Central memory CD4-positive, alpha-beta T cell (primary cell): ENCODE data around the gene SMU1.
A peak's percentile ranks its signal among the peaks of the same experiment; 100 is the strongest.
"Not testable (repeated sequence)": the region's sequence is repeated elsewhere in the genome, so short reads cannot be mapped to it uniquely, and the experiment has no call there.

Experiments used
- DNase-seq: peaks from one replicate; pipeline ENCODE4 v3.0.0; 2022

The SMU1 gene

DNA sequence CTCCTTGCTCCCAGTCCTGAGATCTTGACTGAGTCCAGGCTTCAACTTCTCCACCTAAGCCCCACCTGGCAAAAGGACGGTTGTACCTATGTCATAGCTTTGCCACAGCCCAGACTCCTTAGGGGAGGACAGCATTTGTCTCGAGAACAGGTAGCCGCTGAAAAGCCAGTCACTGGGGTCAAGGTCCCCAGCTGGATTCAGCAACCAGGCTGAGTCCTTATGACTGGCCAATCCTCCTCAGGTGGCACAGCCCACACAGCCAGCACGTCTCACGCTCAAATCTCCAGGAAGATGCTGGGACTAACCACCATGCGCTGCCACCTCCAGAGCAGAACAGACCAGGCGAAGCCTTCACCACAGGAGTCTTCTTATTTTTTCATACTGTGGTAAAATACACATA, 27.9 kb upstream of the SMU1 start:
- DNase-seq = no peak

DNA sequence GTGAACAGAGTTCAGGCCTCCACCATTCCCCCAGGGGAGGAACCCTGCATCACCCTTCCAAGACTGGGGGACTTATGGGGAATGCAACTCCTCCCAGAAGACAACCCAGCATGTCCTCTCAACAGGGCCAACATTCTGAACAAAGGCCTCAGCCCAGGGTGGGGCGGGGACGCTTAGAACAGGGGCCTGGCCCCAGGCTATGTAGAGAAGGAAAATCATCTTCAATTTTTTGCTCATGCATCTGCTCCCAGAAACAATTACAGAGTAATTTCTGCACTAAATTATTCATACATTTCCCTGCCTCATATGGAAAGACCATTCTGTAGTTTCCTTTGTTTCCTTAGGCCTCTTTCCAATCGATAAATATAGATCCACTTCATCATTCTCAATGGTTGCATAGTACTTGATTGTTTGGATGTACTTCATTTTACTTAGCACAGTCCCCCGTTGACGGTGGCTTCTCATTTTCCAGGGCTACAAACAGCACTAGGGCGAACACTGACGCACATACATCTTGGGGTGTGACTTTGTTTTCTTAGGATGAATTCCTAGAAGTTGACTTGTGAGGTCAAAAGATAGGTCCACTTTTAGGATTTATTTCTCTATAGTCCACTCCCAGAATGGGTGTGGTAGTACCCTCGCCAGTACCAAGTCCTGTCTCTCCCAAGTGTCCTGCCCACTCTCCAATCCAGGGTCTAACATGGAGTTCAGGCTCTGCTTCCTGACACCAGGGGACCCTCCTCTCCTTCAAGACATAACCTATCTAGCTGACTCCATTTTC, 27.2 kb upstream of the SMU1 start:
- DNase-seq = no peak

DNA sequence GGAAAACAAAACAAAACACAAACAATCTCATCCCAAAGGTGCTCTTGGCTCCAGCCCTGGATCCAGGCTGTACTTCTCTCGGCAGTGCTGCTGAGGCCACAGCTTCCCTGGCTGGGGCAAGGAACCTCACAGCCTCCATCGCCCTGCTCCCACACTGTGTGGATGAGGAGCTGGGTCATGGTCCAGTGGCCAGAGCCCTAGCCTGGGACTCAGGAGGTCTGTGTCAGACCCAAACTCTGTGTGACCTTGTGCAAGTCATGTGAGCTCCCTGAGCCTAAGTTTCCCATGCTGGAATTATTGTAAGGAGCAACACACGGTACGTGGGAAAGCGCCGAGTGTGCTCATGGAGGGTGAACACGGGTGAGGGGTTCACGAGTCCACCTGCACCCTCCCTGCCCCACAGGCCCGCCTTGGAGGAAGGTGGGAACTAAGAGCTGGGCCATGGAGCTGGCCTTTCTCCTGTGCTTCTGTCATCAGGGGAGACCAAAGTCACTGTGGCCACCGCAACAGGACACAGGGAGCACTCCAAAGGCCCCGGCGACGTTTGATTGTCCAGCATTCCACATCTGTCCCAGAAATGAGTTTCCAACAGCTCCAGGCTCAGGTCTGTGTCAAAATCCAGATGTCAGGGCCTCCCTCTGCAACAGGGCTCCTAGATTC, 26.2 kb upstream of the SMU1 start:
- DNase-seq = no peak

DNA sequence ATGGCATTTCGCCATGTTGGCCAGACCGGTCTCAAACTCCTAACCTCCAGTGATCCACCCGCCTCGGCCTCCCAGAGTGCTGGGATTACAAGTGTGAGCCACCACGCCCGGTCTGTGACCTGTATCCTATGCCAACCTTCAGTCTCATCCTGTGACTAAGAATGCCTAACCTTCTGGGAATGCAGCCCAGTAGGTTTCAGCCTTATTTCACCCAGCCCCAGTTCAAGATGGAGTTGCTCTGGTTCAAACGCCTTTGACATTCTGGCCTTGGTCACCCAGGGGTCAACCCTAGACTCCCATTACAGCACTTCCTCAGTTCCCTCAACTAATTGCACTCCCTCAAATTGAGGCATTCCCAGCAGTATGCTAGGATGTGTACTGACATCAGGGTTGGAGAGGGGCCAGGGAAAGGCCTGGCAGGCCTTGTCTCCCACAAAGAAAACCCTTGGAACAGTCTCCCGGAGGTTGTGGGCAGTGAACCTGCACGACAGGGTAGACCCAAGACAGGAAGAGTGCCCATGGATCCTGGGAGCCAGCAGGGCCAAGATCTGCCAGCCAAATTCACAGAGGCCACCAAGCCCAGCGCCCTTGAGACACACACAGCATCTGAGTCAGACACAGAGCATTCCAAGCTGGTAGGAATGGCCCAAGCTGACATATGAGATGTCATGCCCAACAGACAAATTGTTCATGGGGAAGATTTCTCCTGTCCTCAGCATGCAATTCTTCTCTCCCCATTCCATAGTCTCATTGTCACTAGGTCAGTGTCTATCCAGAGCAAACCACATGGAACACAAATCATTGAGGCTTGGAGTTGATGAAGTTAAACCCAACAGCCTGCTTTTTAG, 24.9 kb upstream of the SMU1 start:
- DNase-seq = no peak

DNA sequence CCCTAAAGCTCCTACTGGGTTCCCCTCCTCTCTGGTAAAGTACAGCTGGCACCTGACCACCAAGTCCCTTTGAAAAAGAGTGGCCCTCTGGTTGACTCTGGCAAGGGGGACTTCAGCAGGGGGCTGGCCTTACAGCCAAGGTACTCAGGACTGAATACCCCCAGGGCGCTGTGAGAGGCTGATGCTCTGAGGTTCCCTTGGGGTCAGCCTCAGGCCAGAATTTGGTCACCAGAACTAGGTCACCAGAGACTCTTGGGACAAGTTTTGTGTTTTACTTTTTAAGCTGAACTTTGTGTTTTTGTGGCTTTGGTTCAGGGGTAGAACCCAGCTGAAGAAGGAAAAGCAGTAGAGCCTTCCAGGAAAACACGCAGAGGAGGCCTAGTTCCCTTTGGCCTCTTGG, 23.3 kb upstream of the SMU1 start:
- DNase-seq = no peak

DNA sequence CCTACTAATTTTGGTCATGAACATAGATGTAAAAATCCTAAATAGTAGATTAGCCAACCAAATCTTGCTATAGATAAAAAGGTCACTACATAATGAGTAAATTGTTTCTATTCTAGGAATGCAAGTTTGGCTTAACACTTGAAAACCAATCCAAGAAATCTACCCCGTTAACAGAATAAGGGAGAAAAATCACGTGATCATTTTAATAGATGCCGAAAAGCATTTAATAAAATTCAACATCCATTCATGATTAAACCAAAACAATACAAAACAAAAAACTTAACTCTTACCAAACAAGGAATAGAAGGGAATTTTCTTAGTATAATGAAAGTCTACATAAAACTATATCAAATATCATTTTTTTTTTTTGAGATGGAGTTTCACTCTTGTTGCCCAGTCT, 20.7 kb upstream of the SMU1 start:
- no peak for DNase-seq

DNA sequence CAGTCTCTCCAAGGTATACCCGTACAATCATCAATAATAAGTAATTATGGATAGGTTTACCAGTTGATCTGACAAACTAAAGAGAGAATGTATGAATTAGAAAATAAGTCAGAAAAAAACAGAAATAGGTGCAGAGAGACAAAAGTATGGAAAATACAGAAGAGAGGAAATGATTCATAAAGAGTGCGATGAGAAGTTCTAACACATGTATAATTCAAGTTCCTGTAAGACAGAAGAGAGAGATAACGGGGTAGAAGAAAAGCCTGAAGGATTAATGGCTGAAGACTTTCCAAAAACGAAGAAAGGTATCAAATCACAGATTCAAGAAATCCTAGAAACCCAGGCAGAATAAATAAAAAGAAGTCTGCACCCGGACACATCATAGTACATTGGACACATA, 16.2 kb upstream of the SMU1 start:
- DNase-seq = no peak

DNA sequence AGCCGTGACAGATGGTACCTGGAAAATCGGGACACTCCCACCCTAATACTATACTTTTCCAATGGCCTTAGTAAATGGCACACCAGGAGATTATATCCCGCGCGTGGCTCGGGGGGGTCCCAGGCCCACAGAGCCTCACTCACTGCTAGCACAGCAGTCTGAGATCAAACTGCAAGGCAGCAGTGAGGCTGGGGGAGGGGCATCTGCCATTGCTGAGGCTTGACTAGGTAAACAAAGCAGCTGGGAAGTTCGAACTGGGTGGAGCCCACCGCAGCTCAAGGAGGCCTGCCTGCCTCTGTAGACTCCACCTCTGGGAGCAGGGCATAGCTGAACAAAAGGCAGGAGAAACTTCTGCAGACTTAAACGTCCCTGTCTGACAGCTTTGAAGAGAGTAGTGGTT, 9.2 kb upstream of the SMU1 start:
- not testable (repeated sequence) for DNase-seq

DNA sequence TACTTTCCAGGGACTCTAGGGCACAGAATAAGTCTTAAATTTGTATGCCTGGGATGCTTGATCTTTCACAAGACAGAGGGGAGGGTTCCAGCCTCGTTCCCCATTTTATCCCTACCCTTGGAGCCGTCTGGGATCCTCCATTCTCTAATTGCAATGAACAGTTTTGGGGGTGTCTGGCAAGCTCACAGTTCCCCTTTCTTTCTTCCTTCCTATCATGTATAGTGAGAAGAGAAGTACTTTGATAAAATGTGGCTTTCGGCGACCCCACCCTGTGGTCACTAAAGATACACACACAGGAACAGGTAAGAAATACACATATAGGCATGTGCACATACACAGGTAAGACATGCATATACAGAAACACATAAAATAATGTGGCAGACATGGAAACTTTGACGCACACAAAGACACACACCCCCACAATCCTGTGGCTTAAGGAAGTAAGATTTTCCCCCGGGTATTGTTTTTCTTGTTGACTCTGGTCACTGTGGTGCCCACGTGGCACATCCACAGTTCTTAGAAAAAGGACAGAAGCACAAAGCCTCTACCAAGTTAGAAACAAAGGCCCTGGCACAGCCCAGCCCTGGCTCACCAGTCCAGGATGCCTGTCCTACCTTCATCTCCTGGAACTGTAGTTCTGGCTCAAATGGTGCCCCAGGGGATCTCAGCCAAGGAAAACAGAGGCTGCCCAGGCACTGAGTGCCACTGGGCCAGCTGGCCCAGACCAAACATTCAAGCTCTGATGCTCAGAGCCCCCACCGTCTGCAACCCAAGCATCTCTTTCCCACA, 6.3 kb upstream of the SMU1 start:
- DNase-seq = no peak

DNA sequence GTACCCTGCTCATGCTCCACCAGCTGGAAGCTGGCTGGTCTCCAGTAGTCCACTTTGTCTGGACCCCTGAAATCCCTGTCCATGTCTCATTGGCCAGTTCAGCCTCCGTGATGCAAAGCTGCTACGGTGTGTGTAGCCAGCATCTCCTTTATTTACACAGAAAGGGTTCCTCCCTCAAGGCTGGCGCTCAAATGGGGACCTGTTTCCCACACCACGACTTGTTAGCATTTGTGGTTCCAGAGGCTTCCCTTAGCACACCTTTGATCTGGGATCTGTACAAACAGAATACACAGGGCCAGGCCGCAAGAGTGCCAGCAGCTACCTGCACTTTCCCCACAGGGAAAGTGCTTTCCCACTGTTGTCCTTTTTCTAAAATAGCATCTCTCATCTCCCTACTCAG, 5.7 kb upstream of the SMU1 start:
- peak; percentile 27 for DNase-seq

DNA sequence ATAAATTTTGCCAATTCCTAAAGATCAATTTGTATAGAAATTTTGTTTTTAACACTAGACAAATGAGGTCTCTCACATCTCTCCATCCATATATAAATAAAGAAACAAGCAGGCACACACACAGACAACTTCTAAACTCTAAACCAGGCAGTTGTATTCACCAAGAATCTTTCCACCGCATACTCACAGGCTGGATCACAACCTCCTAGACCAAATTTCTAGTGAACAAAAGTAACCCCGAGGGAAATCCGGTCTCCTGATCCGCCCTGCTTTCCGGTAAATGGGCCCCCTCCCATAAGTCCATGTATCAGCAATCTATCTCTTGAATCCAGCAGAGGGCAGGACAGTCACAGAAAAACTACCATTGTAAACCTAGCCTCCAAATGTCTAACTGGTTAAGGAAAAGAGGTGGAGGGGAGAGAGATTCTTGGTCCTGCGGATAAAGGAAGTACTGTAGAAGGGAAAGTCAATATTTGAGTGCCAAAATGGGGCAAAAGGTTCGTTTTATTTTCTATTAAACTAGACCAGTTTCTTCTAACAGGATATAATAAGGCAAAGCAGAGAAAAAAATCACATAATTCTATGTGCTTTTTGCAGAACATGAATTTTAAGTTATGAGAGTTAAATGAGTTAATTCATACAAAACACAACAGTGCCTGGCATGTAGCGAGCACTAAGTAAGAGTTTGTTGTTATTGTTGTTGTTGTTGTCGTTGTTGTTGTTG, 4.8 kb upstream of the SMU1 start:
- peak; percentile 80 for DNase-seq

DNA sequence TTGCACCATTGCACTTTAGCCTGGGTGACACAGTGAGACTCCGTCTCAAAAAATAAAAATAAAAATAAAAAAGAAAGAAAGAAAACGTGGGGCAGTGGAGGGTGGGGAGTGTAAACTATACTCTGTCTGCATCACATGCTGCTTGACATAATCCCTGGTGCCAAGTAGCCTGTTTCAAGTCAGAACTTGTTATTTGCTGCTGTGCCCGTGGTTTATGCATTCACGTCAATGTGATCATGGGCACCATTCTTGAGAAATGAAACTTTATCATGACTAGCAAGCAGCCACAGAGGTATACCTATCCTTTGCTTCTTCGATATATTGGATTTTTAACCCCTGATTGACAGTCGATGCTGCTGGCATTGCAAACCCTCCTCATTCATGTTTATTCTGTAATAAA, 4.1 kb upstream of the SMU1 start:
- no peak for DNase-seq

DNA sequence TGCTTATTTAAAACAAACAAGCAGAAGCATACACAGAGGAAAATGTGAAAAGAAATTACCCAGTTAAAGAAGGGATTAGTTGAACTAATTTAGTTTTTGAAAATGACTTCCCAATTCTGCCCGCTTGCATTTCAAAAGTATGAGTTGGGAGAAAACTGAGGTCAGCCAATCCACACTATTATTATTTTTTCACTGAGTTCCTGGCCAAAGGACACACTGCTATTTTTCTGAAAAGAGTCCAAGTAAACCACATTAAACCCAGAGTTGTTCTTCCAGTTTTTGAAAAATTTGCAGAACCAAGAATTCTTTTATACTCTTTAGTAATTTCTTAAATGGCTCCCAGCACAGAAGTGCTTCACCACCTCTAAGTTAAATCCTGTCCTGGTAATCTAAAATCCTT, 7.5 kb downstream of the SMU1 start:
- no peak for DNase-seq

DNA sequence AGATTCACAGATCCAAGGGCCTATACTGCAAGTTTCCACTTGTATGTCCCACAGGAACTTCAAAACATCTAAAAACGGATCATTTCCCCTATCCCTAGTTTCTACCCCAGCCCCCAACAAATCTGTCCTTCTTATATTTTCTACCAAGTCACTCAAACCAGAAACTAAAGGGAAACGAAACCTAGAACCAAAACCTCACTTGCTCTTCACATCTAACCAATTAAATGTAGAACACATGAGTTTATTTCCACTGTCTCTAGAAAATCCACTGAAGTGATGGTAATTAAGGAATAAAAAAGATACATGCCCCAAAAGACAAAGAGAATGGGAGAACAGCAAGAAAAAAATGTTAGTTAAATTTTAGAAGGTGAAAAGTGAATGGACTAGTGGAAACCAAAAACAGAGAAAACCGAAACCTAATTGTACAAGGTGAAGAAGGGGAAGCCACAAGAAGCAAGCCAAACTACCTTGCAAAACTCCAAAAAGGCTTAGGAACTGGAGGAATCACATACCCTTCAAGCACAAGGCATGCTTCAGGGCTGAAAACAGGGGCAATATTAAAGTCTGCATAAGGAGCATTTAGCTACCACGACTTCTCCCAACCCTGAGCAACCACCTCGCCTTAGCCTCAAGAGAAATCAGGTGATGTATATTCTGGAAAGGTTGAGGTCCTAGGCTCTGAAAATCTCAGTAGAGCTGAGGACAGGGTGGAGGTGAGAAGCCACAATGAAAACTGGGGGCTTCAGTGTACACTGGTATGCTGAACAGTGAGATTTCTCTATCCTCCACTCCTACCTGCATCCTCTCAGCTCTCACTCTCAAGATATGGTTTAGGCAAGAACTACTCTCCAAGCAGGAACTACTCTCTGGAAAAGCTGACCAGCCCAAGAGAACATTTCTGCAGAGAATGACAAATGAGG, 11.1 kb downstream of the SMU1 start:
- no peak for DNase-seq

DNA sequence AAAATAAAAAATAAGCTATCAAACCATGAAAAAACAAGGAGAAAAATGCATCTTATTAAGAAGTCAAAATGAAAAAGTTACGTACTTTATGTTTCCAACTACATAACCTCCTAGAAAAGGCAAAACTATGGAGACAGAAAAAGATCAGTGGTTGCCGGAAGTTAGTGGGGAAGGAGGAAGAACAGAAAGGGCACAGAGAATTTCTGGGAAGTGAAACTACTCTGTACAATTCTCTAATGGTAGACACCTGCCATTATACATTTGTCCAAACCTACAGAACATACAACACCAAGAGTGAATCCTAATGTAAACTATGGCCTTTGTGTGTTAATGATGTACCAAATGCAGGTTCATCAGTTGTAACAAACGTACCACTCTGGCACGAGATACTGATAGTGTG, 25.3 kb downstream of the SMU1 start:
- no peak for DNase-seq

DNA sequence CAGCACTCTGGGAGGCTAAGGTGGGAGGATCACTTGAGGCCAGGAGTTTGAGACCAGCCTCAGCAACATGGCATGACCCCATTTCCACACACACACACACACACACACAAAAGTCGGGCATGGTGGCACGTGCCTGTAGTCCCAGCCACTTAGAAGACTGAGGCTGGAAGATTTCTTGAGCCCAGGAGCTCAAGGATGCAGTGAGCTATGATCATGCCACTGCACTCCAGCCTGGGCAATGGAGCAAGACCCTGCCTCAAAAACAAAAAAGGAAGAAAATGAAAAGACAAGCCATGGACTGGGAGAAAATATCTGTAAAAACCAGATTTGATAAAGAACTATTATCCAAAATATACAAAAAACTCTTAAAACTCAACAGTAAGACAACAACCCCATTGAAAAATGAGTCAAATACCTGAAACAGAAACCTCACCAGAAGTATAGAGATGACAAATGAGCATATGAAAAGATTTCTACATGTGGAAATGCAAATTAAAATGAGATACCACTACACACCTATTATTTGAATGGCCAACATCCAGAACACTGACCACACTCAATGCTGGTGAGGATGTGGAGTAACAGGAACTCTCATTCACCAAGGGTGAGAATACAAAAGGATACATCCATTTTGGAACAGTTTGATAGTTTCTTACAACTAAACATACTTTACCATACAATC, 26.7 kb downstream of the SMU1 start:
- DNase-seq = no peak

DNA sequence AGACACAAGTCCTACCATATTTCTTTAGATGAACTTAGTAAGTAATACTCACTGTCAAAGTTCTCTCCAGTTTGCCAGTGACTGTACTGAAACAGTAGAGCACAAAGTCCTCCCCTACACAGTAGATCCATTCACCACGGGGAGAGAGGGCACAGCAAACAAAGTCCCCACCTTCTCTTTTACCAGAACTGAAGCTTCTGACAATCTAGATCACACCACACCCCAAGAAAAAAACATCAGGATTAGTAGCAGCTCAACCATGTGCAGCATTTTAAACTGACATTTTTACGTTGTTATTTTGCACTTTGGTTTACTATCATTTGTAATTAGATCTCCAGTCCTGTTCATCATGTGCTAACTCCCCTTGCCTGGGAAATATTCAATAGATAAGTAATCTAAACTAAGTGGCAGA, 28.4 kb downstream of the SMU1 start:
- DNase-seq = no peak

DNA sequence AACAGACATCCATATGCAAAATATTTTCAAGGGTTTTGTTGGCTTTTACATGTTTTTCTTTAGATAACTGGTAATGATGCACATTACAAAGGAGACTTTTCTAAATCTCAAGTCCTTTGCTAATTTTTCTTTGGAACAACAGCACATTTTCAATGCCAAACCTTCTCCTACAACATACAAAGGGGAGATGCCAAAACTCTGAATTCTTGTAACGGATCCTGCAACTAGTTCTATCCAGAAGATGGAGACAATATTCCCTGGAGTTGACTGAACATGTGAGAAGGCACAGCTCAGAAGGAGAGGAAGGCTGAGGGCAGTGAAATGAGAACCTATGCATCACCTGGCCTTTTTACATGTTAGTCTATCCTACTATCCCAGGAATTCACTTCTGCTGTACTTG, 30.4 kb downstream of the SMU1 start:
- DNase-seq = no peak

DNA sequence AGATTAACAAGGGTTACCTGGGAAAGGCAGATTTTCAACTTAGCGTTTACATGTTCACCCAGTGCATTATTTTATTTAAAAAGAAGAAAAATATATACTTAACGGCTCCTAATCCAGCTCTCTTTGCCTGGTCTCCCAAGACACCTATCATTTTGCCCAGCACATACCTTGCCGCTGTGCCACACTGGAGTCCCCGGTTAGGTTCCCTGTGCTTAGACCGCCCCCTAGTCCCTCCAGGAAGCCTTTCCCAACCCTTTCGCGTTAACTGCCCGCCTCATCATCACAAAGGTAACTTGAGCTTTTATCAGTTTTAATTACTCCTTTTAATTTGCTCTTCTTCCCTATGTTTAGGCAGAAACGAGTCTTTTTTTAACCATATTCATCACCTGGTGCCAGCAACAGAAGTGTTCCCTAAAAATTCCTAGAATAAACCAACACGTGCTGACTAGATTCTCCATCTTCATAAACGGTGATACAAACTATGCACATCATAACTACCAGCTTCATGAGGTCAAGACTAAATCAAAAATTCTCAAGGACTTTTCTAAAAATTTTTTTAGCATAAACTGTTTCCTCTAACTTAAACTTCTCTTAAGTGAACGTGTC, 31.7 kb downstream of the SMU1 start:
- DNase-seq = no peak

DNA sequence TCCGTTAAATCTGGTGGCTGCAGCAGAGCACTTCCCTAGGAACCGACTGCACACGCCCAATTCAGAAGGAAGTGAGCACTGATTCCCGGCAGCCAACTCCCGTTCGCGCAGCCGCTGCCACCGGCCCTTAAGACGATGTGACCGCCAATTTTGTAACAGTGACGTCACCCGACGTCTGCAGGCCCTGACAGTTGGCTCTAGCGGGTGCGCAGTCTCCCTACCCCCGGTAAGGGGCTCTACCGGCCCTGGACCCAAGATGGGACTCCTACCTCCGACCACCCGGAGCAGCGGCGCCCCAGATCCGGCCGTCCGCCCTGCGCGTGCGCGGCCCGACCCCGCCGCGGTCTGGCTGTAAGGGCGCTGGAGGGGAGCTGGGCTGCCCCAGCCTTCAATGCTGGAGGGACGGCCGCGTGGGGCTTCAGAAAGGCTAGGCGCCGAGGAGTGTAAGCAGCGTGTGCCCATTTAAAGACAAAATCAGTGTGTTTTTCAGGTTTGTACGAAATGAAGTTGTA, 32.3 kb downstream of the SMU1 start:
- DNase-seq = peak; percentile 63
